HG03175 (cell line): ENCODE data around the gene CALM3.
A peak's percentile ranks its signal among the peaks of the same experiment; 100 is the strongest.

Source experiments
- ATAC-seq: cut with Tn5 transposase; IDR thresholded peaks from one replicate; pipeline ENCODE4 v1.9.1; 2021; ENCODE audit warnings: mild to moderate bottlenecking, moderate library complexity; ENCODE audit not compliant: unreplicated experiment

The CALM3 gene

DNA sequence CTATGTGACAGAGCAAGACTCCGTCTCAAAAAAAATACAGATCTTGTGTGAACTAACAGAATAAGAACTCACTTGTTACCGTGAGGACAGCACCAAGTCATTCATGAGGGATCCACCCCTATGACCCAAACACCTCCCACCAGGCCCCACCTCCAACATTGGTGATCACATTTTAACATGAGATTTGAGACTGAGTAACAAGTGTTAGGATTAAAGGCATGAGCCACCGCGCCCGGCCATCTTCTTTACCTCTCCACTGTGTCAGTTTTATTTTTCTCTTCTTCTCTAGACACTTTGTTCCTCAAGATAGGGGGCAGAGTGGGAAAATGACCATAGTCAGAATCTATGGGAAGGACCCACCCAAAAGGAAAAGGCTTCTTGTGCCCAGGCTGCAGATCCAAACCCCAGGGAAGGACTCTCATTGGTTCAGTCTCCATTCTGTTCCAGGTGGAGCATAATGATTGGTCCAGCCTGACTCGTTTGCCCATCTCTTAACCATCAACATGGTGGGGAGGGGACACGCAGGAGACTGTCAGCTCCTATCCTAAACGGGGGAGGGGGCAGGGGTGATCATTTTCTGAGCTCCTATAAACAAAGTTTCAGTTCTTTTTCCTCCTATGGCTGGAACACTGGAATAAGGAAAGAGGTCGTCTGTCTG, 1.3 kb upstream of the CALM3 start:
- no peak for ATAC-seq

DNA sequence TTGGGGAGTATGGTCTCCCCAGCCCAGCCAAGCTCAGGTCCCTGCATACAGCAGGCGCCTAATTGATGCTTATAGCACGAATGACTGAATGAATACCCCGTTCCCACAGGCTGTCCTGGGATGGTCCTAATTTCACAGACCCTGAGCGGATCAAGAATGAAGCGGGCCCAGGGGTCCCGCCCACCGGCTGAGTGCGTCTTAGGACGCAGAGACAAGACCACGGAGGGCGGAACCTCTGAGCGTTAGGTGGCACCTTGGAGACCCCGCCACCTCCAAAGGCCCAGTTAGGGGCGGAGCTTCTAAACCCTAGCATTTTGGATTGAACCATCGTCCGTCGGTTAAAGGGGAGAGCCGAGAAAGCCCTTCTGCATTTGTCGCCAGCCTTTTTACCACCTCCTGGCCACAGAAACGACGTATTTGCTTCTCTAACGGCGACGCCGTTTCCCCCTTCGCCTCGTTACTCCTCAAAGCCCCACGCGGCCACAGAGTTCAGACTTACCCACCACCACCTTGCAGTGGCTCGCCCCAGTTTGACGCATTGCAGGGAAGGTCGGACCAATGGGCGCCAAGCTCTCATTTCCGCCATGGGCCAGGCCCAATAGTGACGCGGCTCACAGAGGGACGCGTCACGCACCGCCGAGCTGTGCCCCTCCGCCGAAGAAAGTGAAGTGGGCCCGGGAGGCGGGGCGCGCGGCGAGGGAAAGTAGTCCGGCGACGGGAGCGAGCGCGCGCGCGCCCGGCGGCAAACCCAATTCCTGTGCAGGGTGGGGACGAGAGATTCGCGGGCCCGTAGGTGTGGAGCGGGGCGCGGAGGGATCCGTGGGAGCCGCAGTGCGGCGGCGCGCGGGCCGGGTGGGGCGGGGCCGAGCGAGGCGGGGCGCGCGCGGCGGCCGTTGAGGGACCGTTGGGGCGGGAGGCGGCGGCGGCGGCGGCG, 479 bp upstream of the CALM3 start:
- ATAC-seq = peak; percentile 82

DNA sequence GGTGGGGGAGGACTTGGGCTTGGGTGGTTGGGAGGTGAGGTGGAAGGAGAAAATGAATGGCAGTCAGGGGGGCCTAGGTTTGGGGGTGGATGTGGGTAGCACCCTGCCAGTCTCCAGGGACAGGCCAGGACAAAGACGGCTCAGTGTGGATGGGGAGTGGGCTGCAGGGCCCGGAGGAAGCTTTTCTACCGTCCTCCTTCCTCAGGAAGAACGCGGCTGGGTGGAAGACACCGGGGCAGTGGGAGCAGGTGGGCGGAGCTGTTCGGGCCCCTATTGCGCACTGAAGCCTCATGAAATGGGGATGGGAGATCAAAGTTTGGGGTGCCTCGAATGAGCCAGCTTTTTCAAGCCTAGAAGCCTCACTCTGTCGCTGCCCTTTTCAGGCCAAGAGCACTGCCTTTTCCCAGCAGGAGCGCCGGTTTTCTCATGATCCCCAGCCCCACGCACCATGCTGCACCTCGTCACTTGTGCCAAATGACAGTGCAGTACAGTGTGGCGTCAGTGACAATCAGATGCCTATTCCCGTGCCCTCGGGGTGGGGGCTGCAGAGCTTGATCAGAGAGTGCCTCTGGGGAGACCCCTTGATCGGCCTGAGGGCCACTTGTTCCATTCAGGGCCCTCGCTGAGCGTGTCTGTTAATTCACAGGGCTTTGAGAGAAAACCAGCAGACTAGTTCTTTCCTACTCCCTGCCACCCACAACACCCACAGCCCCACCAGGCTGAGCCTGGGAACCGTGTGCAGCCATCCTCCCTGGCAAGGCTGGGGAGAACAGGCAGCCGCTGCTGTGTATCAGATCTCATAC, 1.5 kb downstream of the CALM3 start:
- no peak for ATAC-seq

DNA sequence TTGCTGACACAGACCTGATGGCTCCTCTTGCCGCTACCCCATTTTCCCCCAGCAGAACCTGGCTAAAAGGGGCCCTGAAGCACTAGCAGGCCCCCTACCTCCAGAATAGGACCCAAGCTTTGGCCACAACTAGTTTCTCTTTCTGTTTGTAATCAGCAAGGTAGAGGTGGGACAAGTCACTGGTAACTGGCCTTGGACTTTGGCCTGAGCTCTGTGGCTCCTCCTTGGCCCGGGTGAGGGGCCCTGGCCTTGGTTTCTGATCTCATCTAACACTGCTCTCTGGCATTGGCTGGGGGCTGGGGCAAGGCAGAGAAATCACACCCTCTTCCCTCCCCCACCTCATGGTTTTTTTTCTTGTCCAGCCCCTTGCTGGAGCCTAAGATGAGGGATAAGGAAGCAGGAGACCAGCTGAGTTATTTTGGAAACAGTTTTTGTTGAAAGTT, 2.1 kb downstream of the CALM3 start:
- ATAC-seq = no peak

GRCh38 chr19:46603752-46604231, 2.7 kb downstream of the CALM3 start:
- no peak for ATAC-seq

DNA sequence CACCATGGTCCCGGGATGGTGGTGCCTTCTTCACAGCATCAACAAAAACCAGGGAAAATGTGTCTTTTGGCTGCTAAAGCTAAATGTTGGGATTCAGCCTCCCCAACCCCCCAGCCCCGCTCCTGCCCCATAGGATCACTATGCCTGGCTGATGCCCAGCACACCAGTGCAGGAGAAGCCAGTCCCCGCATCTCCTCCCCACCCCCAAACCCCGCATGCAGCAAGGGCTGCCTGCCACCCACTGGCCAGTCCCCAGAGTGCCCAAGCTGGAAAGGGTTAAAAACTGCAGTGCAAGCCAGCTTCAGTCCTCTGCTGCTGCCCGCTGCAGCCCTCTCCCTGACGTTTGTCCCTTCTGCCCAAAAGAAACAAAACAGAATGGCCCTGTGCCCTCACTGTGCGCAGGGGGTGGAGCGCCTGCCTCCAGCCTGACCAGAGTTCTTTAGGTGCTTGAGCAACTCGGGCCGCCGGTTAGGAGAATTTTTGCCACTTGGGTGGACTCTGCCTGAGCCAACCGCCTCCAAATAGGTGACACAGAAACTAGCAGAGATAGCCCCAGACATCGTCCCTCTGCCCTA, 3.7 kb downstream of the CALM3 start:
- ATAC-seq = no peak

DNA sequence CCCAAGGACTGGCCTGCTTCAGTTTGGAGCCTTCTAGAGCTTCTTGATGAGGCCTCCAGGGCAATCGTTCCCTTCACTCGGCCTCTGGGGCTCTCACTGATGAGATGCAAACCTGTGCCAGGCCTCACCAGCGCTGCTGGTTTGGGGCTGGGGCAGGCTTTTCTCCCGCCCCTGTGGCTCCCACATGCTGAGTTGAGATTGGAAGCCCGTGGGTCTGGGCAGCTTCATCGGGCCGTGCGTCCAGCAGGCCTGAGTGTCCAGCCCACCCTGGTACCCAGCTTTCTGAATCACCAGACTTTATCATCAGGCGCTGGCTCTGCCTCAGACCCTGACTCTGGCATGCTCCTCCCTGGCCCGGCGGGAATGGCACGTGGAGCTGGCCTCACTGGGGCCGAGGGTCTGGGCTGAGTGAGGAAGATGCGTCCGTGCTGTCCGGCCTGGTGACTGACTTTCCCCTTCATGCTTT, 4.3 kb downstream of the CALM3 start:
- no peak for ATAC-seq

GRCh38 chr19:46606019-46606418, 4.9 kb downstream of the CALM3 start:
- ATAC-seq = no peak

DNA sequence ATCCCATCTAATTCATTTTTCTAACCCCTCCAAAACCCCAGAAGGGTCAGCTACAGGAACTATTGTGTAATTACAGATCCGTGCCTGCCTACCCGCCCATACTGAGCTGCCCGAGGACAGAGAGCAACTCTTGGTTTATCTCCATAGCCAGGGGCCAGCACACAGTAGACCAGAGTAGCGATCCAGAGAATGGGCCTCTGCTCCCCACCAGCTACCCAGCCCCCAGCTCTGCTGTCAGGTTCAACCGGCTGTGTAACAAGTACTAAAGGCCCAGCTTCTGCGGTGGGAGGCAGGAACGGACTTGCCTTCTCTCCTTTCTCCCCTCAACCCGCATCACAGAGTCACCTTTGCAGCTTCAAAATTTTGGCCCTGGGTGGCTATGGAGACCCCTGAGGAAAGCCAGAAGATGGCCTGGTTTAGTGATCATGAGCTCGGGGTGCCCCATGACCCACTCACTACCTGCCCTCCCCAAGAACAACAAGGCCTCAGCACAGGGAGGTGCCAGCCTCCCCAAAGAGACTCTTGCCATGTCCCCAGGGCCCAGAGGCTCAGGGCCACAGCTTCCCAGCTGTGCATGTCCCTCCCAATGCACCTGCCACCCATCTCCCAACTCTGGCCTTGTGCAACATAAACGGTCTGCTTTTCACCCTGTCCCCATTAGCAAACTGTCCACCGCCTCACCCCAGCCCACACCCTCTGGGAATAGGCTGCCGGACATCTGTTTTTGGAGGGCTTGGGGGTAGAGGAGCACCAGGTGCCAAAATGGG, 5.7 kb downstream of the CALM3 start:
- no peak for ATAC-seq

- ATAC-seq = no peak
Observed at GRCh38 chr19:46607448-46607841, 6.3 kb downstream of the CALM3 start.

GRCh38 chr19:46608178-46608577, 7.0 kb downstream of the CALM3 start:
- no peak for ATAC-seq

DNA sequence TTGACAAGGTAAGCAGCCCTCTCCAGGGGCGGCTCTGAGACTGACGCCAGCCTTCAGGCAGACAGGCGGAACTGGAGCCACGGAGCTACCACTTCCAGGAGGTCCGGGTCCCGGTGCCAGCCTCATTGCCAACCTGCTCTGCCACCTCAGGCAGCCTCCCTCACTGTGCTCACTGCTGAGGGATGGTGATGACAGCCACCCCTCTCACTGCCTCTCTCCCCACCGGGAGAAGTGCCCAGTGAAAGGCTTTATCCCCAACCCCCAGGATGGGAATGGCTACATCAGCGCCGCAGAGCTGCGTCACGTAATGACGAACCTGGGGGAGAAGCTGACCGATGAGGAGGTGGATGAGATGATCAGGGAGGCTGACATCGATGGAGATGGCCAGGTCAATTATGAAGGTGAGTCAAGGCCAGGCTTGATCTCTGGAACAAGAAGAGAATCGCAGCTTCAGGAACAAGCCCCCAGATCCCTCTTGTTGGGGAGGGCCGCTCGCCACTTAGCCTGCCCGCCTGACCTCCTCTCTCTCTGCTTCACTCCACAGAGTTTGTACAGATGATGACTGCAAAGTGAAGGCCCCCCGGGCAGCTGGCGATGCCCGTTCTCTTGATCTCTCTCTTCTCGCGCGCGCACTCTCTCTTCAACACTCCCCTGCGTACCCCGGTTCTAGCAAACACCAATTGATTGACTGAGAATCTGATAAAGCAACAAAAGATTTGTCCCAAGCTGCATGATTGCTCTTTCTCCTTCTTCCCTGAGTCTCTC, 7.6 kb downstream of the CALM3 start:
- no peak for ATAC-seq

DNA sequence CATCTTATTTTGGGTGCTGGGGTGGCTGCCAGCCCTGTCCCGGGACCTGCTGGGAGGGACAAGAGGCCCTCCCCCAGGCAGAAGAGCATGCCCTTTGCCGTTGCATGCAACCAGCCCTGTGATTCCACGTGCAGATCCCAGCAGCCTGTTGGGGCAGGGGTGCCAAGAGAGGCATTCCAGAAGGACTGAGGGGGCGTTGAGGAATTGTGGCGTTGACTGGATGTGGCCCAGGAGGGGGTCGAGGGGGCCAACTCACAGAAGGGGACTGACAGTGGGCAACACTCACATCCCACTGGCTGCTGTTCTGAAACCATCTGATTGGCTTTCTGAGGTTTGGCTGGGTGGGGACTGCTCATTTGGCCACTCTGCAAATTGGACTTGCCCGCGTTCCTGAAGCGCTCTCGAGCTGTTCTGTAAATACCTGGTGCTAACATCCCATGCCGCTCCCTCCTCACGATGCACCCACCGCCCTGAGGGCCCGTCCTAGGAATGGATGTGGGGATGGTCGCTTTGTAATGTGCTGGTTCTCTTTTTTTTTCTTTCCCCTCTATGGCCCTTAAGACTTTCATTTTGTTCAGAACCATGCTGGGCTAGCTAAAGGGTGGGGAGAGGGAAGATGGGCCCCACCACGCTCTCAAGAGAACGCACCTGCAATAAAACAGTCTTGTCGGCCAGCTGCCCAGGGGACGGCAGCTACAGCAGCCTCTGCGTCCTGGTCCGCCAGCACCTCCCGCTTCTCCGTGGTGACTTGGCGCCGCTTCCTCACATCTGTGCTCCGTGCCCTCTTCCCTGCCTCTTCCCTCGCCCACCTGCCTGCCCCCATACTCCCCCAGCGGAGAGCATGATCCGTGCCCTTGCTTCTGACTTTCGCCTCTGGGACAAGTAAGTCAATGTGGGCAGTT, 8.6 kb downstream of the CALM3 start:
- ATAC-seq = no peak

- no peak for ATAC-seq
Observed at GRCh38 chr19:46610413-46610775, 9.3 kb downstream of the CALM3 start.

GRCh38 chr19:46610851-46611770, 10.0 kb downstream of the CALM3 start:
- no peak for ATAC-seq

DNA sequence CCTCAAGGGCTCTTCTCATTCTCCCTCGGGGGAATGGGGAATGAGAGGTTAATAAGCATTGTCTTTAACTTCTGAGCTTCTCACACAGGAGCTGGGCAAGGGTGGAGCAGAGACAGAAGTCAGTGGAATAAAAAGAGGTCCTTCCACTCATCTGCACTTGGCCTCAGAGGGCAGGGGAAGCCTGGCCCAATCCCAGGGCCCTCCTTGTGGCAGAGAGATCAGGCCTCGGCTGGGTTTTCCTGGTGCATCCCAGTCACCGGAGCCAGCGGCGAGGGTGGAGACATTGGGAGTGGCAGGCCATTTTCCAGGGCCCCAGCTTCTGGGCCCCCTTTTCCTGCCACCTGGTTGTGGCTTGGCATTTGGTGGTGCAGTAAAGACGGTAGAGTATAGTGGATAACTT, 10.6 kb downstream of the CALM3 start:
- no peak for ATAC-seq

DNA sequence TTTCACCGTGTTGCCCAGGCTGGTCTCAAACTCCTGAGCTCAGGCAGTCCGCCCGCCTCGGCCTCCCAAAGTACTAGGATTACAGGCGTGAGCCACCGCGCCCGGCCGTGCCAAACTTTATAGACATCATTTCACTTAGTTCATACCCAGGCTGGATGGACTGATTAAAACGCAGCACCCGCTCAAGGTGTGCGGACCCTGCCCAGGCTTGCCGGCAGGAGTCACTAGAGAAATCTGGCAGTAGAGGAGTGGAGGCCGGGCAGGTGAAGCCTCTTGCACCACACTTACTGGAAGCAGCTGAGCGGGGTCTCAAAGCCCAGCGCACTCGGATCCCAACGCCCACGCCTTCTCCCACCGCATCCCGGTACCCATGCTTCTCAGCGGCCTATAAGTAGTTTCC, 12.4 kb downstream of the CALM3 start:
- ATAC-seq = no peak
